ENCODE measurements around the gene CCL27.

Gene CCL27

DNA sequence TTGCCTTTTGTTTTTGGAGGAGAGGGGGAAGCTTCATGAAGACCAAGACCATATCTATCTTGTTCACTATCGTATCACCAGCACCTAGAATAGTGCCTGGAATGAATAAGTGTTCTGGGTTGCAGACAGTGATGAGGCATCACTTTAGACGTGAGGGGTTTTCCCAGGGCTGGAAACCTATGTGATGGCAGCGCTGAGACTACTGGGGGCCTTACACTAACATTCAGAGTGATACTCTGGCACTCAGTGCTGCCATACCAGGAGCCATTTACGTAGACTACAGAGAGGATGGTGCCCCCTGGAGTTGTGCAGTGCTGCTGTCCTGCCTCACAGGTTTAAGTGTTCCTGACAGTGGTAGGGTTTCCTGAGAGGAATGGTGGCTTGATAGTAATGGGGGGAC lies 21.7 kb upstream of the CCL27 start:
- DNase-seq: peak in 1 of 2 experiments; percentile 26

DNA sequence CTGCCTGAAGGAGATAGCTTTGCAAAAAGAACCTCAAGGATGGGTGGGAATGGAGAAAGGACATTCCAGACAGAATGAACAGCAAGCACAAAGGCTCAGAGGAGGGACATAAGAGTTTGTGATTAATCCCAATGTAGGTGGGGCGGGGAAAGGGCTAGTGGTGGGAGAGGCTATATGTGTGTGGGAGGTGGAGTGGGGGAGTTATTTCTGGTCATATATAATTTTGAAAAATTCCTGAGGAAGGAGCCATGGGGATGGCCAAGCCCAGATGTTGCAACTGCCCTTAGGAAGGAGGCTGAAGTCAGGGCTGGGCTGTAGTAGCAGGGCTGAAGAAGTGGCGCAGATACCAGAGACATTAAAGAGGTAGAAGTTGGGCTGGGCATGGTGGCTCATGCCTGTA lies 13.4 kb upstream of the CCL27 start:
- DNase-seq: no peak

DNA sequence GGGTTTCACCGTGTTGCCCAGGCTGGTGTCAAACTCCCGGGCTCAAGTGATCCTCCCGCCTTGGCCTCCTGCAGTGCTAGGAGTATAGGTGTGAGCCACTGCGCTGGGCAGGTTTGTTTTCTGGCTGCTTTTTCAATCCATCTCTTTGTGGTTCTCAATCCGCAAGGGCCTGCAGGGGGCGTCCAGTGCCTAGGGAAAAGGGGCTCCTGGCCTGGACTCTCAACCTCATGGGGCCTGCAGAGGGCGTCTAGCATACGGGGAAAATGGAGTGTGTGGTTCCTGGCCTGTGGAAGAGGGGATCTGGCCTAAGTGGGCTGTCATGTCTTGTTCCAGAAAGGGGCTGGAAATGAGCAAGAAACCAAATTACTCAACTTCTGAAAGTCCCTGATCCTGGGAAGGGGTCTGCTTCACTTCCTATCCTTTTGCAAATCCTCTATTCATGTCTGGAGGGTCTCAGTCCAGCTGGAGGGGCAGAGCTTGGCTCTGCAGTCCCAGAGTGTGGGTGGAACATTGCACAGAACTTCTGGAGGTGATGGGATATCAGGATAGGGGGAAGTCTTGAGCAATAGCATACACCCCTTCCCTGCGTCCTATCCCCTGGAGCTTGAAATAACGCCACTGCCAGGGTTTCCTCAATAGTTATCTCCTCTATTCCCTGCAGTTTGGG lies 12.7 kb upstream of the CCL27 start:
- DNase-seq: peak; percentile 57

DNA sequence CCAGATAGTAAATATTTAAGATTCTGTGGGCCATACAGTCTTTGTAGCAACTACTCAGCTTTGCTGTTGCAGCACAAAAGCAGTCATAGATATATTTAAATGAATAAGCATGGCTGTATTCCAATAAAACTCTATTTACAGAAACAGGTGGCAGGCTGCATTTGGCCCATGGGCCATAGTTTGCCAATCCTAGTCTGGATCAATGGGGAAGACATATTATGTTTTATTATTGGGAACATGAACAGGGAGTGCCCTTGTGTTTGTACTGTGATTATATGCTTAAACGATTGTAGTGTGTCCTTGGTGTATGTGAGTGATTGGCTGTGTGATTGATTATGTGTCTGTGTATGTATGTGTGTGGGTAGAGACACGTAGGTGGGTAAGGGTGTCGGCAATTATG lies 12.0 kb upstream of the CCL27 start:
- no peak for DNase-seq

DNA sequence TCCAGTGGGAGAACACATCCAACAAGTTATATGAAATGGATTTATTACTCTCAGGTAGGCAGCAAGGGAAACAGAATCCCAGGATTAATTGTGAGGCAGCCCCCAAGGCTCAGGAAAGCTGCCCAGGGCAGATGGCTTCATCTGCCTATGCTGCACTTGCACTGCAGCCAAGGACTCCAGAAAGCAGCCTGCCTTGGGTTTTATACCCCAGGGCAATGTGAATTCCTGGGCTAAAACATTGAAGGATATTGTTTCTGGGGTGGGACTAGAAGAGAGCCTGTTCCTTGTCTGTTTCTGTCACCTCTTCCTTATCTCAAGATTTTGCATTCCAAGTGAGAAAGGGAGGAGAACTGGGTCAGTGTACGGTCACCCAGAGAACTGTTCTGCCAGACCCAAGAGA lies 8.8 kb upstream of the CCL27 start:
- no peak for DNase-seq

DNA sequence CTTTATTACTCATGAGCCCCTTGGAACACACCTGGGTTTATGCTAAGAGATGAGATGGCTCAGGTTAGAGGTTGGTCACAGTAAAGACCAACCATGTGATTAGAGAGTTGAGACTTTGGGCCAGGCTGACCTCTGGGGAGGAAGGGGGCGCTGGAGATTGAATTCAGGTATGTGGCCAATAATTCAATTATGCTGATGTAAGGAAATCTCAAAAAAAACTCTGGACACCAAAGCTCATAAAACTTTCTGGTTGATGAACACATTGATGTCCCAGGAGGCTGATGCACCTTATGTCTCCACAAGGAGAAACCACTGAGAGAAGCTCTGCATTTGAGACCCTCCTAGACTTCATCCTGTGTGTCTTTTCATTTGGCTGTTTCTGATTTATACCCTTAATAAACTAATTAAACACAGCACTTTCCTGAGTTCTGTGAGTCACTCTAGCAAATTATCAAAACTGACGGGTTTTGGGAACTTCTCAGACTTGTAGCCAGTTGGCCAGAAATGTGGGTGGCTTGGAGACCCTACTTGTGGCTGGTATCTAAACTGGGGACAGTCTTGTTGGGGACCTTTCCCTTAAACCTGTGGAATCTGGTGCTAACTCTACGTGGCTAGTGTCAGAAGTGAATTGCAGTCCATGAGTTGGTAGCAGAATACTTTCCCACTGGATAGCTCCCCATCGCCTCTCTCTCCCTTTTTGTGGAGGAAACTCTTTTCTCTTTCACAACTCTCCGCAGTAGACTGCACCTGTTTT lies 7.5 kb upstream of the CCL27 start:
- DNase-seq: no peak

DNA sequence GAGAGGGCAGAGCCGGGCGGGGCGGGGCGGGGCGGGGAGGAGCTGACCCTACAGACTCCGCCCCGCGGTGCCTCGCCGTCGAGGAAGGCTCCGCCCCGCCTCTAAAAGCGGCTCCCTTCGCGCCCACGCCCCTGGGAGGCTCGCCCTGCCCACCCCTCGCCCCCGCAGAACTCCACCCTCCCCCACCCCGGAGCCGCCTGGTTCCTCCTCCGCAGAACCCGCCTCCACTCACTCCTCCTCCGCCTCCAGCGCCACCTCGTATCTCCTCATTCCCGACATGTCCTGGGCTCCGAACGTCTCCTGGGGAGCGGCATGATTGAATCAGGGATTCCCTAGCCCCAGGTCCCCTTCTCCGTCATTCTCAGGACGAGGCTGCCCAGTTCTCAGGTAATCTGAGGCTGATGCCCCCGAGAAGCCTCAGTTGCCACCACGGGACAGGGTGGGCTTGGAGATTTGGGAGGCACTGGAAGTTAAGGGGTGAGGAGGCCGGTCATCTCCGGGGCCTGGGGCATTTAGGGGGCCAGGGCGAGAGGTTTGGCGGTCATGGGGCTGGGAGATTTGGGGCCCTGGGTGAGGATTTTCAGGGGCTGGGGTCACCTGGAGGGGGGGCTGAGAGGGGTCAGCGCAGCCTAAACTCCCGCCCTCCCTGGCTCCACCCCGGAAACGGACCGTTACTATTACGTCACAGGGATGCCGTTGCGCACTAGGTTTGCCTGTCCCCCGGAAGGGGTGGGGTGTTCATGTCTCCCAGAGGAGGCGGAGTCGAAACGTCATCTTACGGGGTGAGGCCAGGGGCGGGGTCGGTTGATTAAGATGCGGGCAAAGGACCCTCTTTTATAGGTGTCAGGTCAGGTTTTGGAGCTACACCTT lies 3.2 kb upstream of the CCL27 start:
- DNase-seq: peak; percentile 75 to 88

DNA sequence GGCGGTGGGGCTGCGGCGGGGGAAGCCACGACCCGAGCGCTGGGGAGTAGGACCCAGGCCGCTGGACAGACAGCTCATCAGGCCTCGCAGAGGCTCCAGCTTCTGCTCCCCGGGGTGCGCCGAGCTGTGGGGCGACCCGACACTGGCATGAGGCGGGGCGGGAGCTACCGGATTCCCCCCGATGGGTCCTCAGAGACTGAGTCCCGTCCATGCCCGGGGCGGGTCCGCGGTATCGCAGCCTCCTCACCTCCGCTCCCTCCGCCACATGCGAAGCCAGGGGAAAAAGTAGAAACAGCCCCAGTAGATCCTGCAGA lies 2.6 kb upstream of the CCL27 start:
- no peak for DNase-seq

DNA sequence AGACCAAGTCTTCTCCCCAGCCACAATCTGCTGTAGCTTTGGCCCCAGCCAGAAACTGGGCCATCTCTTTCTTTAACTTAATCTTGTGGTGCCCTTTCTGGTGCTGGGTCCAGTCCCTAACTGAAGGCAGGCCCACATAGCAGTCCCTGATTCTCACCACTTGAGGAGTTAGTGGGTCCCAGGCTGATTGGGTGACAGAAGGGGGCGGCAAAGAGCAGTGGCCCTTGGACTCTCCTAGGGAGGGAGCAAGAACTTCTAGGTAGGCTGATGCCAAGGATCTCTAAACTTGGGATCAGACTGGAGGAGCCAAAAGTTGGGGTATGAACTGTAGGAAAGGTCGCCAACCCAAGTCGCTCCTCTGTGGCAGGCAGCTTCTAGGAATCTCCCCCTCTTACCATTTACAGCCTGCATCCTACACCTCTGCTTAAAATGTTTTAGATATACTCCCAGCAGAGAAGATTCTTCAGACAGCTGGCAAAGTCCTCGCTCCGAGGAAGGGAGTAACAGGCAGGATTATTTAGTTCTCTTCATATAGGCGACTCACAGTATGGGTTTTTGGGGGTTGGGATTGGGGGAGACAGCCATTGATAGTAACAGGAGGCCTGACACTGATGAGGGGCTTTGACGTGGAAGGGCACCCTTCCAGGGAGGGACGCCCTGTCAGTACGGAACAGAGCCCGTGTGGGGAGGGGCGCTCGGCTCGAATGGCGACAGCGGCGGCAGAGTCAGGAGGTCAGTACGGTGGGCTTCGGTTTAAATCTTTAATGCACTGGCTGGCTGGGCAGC lies 2.0 kb upstream of the CCL27 start:
- peak; percentile 63 to 69 for DNase-seq

DNA sequence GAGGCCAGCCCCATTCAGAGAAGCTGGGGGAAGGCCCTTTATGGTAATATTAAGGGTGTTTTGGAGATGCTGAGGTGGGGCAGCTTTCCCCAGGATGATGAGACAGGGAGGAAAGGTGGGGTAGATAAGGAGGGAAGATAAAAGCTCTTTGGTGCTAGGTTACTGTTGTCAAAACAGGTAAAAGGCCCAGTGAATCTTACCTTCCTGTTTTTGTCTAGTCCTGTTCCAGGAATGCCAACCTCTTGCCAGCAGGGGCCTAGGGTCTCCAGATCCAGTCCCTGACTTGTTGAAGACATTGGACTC lies 797 bp upstream of the CCL27 start:
- no peak for DNase-seq

DNA sequence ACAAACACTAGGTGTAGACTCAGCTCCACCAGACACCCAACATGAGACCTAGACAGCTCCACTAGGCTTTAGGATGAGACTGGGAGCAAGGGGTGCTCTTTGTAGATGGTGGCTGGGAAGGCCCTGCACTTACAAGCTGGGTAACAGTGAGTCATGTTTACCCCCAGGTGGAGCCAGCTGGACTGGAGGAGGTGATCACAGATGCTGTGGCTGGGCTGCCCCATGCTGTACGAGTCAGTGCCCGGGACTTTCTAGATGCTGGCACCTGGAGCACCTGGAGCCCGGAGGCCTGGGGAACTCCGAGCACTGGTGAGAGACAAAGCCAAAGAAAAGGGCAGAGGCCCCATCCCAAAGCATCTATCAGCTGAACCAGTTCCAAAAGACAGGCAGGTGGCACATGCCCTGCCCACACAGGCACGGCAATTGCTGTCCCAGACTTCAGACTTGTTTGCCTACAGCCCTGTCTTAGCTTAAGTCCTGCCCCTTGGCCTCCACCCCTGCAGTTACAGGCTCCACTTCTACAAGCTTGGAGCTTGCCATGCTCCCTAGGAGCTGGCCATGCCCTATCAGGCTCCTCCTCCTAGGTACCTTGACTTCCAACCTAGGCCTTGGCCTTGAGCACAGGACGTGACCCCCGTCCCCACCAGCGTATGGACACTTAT lies 2.7 kb downstream of the CCL27 start:
- DNase-seq: no peak

DNA sequence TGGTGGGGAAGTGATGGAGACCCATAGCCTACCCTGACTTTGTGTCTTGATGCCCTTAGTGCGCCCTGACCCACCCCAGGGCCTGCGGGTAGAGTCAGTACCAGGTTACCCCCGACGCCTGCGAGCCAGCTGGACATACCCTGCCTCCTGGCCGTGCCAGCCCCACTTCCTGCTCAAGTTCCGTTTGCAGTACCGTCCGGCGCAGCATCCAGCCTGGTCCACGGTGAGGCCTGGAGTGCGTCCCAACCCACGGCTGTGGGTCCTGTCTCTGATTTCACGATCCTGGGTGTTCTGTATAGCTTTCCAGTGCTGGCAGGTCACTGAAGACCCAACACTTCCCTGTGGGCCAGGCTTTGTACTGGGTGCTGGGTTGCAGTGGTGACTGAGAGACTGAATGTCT lies 4.0 kb downstream of the CCL27 start:
- no peak for DNase-seq

DNA sequence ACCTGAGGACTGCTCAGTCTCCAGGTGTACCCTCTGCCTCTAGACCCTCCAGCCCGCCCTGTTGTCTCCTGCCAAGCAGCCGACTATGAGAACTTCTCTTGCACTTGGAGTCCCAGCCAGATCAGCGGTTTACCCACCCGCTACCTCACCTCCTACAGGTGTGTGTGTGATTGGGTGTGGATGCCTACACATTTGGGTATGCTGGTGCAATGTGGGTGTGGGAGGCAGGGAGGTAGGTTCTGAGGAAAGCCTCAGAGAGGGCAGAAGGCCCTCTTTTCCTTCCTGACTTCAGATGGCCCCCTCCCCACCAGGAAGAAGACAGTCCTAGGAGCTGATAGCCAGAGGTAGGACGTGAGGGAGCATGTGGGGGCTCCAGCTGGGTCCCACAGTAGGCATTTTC lies 5.5 kb downstream of the CCL27 start:
- no peak for DNase-seq

DNA sequence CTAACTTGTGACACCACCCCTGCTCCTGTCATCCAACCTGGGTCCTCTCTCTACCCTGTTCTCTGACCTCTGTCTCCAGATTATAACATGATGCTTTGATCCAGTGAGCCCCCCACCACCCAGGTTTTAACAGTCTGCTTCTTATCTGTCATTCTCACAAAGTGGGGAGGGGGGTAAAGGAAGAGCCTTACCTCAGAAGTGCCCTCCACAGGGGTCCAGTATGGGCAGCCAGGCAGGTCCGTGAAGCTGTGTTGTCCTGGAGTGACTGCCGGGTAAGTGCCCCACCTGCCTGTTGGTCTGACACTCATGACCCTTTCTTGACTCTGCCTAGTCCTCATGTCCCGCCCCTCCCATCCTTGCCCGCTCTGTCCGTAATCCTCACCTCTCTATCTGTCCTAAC lies 7.1 kb downstream of the CCL27 start:
- DNase-seq: no peak

DNA sequence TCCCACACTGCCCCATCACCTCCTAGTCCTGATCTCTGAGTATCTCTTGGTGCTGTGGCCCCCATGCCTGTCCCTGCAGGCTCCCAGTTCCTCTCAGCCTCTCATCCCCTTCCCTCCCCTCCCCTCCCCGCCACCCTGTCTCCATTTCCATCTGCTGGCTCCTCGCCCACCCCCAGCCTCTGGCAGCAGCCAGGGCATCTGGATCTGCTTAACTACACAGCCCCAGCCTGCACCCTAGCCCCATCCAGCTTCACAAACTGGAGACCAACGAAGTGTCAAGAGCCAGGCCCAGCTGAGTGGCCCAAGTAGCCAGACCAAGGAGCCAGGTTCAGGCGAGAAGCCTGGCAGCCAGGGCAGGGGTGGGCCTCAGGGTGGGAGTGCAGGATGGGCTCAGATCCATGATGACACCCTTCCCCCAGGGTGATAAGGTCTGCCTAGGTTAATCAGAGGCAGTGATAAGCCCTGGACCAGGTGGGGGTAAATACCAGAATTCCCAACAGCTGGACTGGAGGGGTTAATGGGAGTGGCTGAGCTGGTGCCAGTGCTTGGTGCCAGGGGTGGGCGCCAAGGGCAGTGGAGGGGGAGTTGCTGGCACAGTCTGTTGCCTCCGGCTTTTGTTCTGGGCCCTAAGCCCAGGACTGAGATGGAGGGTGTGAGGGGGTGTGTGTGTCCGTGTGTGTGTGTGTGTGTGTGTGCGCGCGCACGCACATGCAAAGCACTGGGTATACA lies 8.0 kb downstream of the CCL27 start:
- DNase-seq: no peak

DNA sequence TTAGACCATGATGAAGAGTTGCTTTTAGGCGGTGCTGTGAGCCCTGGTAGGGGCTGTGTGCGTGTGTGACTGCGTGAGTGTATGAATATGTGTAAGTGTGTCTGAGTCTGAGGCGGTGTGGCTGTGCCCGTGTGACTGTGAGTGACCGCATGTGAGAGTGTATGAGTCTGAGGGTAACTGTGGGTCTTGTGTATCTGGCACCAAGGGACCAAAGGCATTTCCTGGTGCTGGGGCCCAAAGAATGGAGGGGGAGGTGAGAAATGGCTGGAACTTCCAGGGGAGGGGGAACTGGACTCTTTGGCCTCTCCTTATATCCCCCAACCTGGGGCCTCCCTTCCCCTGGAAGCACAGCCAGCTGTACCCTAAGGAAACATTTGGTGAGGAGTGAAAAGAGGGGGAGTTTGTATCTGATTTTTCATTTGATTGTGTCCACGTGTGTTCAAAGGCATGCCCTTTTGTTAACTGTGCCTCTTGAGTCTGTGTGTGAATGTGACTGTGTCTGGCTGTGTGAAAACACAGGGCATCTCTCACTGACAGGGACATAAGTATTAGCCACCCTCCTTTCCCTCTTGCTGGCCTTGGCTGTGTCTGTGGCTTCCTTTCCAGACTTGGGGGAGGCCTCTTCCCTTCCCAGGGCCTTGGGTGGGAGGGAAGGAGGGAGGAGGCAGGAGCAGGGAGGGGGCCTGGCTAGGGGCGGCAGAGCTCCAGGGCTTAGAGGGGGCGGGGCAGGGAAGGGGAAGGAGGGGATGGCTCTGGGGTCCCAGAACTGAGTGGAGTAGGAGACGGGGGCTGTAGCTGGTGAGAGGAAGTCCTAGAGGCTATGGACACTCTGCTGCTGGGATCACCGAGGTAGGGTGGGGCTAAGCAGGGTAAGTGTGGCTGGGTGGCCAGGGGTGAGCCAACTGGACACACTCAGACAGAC lies 9.0 kb downstream of the CCL27 start:
- no peak for DNase-seq

DNA sequence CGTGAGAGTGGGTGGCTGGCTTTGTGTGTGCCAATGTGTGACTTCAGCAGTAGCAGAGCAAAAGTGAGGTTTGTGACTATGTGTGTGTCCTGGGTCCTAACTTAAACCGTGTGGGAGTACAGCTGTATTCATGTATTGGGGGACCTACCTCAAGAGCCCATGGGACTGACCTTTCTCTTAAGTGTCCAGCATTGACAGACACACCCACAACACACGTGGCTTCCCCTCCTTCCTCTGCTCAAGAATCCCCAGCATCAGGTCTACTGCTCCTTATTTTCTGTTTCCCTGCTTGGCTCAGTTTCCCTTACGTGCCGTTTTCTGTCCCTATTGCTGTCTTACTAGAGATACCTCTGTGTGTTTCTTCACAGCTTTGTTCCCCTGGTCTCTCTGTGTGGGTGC lies 9.9 kb downstream of the CCL27 start:
- DNase-seq: no peak

DNA sequence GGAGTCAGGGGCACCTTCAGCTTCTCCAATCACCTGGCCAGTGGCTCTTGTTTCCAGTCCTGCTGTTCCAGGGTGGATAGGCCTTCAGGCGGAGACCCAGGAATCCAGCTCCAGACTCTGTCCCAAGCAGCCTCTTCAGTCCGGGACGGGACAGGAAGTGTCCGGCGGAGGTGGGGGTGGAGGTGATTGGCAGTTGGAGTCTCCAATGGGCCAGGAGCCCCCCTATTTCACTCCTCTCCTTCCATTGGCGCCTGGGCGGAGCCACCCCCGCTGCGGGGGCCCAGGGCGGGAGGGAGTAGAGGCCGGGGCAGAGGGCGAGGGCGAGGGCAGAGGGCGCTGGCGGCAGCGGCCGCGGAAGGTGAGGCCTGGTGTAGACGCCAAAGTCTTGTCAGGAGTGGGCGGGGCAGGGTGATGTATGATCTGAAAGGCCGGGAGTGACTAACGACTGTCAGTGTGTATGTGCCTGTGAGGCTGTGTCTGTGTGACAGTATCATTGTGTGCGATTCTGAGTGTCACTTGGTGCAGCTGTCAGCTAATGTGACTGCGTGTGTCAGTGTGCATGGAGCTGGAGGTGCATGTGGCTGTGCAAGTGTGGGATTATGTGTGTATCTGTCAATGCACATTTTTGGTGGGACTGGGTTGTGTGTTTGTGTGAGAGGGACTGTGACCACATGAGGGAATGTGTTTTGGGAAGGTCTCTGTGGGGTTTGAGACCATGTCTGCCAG lies 10.4 kb downstream of the CCL27 start, which contains the start of gene IL11RA:
Gene IL11RA, plus strand, starts transcription at position 310 of the 726 bp plus-strand sequence. CDS start 3,033 bp downstream, outside the sequence.
- DNase-seq: peak; percentile 52 to 67

DNA sequence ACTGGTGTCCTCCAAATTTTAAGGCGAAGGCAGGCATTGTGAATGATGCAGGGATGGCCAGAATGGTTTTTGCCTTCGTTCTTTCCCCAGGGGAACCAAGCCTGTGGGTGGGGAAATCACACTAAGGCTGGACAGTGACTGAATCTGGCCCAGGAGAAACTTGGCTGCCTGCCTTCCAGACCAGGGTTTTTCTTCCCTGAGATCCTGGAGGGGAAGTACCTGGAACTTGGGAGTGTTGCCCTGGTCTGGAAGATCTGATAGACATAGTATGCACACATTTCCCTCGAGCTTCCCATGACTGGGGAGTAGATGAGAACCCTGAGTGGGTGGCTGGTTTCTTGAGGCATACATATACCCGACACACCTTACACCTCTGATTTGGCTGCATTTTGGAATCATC lies 11.1 kb downstream of the CCL27 start:
- no peak for DNase-seq

DNA sequence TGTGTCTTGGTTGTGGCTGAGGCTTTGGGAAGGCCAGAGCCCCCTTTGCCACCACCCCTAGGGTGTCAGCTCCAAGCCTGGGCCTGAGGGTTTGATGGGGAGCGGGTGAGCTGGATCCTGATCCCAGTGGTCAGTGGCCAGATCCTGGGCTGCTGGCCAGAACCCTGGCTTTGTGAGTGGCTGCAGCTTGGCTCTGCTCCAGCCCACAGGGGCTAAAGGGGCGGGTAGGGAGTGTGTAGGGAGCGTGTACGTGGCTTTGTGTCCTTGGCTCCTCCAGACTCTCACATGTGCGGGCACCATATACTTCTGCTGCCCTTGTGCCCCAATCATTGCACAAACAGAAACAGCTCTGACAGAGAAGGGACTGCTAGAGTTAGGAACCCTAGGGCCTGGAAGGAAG lies 11.6 kb downstream of the CCL27 start:
- DNase-seq: no peak
